Peyer's patch (tissue), 4 donors: ENCODE measurements around the gene LAMB1.

ENCODE experiments used
- POLR2A ChIP-seq, 2 donors: fragments of 450-650 bp; IDR thresholded peaks; one replicate each; pipeline ENCODE4 v1.5.1; 2017; ENCODE audit warnings: antibody characterized with exemption in 2 of 2, mild to moderate bottlenecking in 2 of 2, moderate library complexity in 2 of 2
- TF ChIP-seq, protein P1 (sequence below), 6 experiments: fragments of 450-650 bp in 4 of 6; fragments of 200-600 bp in 2 of 6; sonication (generic) in 1 of 6; IDR thresholded peaks; one replicate each; pipeline ENCODE4 v1.5.1; 2017 to 2019; ENCODE audit warnings: antibody characterized with exemption in 6 of 6, mild to moderate bottlenecking in 3 of 6, moderate library complexity in 1 of 6

DNA sequence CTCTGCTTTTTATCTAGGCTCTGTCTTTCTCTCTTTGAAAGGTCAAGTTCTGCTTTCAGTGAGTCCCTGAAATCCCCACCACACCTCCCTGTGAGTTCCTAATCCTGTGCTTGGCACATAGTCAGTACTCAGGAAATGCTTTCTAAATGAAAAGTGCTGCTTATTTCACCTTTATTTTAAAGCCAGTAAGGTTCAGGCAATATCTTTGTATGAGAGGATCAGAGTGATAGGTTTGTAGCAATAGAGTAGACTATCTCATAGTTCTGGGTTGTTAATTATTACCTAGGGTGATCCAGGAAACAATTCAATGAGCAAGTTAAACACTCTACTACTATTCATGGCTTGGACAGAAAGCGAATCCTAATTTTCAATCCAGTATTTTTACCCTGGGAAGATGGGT lies 7.4 kb upstream of the LAMB1 start:
- TF ChIP-seq, protein P1, sequence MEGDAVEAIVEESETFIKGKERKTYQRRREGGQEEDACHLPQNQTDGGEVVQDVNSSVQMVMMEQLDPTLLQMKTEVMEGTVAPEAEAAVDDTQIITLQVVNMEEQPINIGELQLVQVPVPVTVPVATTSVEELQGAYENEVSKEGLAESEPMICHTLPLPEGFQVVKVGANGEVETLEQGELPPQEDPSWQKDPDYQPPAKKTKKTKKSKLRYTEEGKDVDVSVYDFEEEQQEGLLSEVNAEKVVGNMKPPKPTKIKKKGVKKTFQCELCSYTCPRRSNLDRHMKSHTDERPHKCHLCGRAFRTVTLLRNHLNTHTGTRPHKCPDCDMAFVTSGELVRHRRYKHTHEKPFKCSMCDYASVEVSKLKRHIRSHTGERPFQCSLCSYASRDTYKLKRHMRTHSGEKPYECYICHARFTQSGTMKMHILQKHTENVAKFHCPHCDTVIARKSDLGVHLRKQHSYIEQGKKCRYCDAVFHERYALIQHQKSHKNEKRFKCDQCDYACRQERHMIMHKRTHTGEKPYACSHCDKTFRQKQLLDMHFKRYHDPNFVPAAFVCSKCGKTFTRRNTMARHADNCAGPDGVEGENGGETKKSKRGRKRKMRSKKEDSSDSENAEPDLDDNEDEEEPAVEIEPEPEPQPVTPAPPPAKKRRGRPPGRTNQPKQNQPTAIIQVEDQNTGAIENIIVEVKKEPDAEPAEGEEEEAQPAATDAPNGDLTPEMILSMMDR (IDR thresholded peaks at IDR 0.05): no peak
- TF ChIP-seq POLR2A (IDR thresholded peaks at IDR 0.05): no peak
